Measurements from ENCODE around the gene ZNF488. TPM values are rescaled to one million over a fixed set of nuclear protein-coding genes. Genes with fewer than 3 reads are reported as not detected.

ZNF488 gene
- total RNA-seq, 2 experiments from 2014 or later: 0.70 to 0.75 TPM

DNA sequence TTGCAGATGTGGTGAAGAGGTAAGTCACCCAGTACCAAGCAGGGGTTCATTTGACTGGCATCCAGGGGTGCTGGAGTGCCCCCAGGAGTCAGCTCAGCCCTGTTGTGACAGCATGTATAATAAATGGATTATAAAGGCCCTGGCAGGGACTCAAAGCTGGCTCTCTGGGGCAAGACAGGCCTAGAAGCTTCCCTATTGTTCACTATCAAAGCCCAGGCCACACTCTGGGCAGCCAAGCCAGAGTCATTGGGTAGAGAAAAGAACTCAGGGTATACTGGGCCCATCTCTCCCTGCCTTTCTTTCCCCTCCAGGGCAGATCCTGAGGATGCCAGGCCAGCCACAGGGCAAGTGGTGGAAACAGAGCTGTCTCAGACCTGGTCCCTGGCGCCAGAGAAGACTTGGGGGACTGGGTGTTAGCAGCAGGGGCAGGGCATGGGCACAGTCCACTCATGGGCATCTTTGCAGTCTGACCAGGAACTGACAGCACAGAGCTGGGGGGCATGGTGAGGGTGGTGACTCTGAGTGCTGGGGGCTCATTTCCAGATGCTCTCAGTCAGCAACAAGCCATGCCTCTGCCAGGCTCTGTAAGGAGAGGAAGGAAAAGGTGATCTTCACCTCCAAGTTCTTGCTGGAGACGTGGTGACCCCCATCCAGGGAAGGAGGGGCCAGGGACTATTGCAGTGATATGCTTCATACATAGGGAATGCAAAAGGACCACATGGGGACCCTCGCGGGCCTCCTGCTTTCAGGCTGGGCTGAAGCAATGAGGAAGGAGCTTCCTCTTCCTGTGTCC, 24.3 kb downstream of the ZNF488 start:
- Mint-ChIP-seq H3K4me1 (no peaks in the 10 kb centered on the region), H3K36me3 (ENCODE audit: low read depth) (no peaks in the 10 kb centered on the region), H3K27me3 (peaks cover 2% of the 10 kb centered on the region), H3K9me3 (ENCODE audit: low read depth) (no peaks in the 10 kb centered on the region), H3K4me3 (no peak overlapping the region), H3K27ac (no peak overlapping the region)
- DNase-seq (no peak), ATAC-seq (no peak)
- CTCF ChIA-PET: interaction anchor here (1.0 kb wide), 1 partner anchor 18 kb away, joined by 3 read pairs; no protein-coding TSS in a partner anchor
- POLR2A ChIA-PET: no interaction called here
- intact Hi-C loops (cut with DNase I, micrococcal nuclease): no loop called here

DNA sequence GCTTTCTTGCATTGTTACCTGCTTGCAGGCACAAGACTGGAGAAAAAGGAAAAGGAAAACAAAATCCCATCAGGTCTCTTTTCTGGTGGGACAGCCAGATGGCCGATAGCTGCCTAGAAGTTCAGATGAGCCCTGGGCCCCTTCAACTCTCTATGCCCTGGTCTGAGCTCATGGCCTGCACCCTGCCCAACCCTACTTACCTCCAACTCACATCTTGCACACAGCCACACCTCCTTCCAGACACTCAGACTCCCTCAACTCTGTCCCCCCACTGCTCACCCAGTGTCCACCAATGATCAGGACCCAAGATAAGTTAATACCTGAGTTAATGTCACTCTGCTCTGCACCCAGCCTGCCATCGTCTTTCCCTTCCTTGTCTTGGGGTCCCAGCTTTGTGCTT, 25.0 kb downstream of the ZNF488 start:
- Mint-ChIP-seq H3K36me3 (ENCODE audit: low read depth) (no peaks in the 10 kb centered on the region), H3K9me3 (ENCODE audit: low read depth) (no peaks in the 10 kb centered on the region), H3K27ac (no peak overlapping the region), H3K27me3 (no peaks in the 10 kb centered on the region), H3K4me1 (no peaks in the 10 kb centered on the region), H3K4me3 (no peak overlapping the region)
- intact Hi-C loops (cut with DNase I, micrococcal nuclease): no loop called here
- POLR2A ChIA-PET: no interaction called here
- ATAC-seq: no peak
- CTCF ChIA-PET: interaction anchor here (0.9 to 1.2 kb wide), 2 partner anchors 9 to 19 kb away, joined by 3 read pairs; no protein-coding TSS in a partner anchor
- DNase-seq: no peak

DNA sequence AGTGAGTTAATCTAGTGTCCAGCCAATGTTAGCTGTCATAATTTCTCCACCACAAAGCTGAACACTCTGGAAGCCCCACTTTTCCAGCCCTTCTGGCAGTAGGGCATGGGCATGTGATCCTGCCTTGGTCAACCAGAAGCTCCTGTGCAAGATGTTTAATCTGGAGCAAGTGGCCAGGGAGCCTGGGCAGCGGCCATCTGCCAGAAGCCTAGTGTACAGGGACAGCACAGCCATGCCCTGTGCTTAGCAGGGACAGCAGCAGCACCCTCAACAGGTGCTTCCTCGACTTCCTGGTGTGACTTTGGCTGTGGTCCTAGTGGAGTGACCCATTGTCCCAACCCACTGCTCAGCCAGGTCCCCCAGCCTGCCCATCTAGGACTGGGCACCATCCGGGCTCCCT, 25.6 kb downstream of the ZNF488 start:
- CTCF ChIA-PET: interaction anchor here (0.9 to 1.2 kb wide), 3 partner anchors 9 to 18 kb away, joined by 3 read pairs; no protein-coding TSS in a partner anchor
- H3K4me3 Mint-ChIP-seq: no peak overlapping the region
- H3K36me3 Mint-ChIP-seq (ENCODE audit: low read depth): no peaks in the 10 kb centered on the region
- ATAC-seq: no peak
- no peak overlapping the region for H3K27ac Mint-ChIP-seq
- intact Hi-C loops (cut with DNase I, micrococcal nuclease): no loop called here
- no peaks in the 10 kb centered on the region for H3K4me1 Mint-ChIP-seq
- H3K9me3 Mint-ChIP-seq (ENCODE audit: low read depth): no peaks in the 10 kb centered on the region
- DNase-seq: no peak
- POLR2A ChIA-PET: no interaction called here
- H3K27me3 Mint-ChIP-seq: no peaks in the 10 kb centered on the region

DNA sequence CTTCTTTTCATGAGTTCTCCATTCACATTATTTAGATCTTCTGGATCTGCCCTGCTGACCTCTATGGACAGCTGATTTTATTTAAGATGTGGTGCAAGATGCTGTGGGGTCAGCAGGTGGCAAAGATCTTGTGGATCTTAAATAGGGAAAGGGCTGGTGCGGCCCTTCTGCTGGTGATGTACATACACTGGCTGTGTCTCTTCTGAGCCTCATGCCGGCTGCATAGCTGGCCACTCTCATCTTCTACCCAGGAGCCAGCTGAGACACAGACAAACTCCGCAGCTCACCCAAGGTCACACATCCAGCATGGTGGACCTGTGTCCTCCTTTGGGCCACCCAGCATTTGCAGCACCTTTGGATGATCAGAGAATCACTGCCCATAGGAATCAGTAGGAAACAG, 26.2 kb downstream of the ZNF488 start:
- H3K27me3 Mint-ChIP-seq: no peaks in the 10 kb centered on the region
- no peak for ATAC-seq
- no peaks in the 10 kb centered on the region for H3K9me3 Mint-ChIP-seq (ENCODE audit: low read depth)
- ChIA-PET CTCF (interaction anchor here (0.6 to 1.2 kb wide), 2 partner anchors 17 to 335 kb away, joined by 3 read pairs; no protein-coding TSS in a partner anchor), POLR2A (no interaction called here)
- no peaks in the 10 kb centered on the region for H3K36me3 Mint-ChIP-seq (ENCODE audit: low read depth)
- H3K27ac Mint-ChIP-seq: no peak overlapping the region
- no peaks in the 10 kb centered on the region for H3K4me1 Mint-ChIP-seq
- intact Hi-C loops (cut with DNase I, micrococcal nuclease): no loop called here
- no peak overlapping the region for H3K4me3 Mint-ChIP-seq
- no peak for DNase-seq

DNA sequence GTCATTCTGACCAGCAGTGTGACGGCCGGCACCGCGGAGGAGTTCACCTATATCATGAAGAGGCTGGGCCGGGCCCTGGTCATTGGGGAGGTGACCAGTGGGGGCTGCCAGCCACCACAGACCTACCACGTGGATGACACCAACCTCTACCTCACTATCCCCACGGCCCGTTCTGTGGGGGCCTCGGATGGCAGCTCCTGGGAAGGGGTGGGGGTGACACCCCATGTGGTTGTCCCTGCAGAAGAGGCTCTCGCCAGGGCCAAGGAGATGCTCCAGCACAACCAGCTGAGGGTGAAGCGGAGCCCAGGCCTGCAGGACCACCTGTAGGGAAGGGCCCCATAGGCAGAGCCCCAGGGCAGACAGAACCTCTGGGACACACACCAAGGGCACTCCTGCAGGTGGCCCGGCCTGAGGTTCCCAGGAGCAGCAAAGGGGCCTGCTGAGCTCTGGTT, 26.9 kb downstream of the ZNF488 start:
- ChIA-PET CTCF (interaction anchor here (1.2 kb wide), 1 partner anchor 17 kb away, joined by 3 read pairs; no protein-coding TSS in a partner anchor), POLR2A (no interaction called here)
- Mint-ChIP-seq H3K27ac (no peak overlapping the region), H3K9me3 (ENCODE audit: low read depth) (no peaks in the 10 kb centered on the region), H3K36me3 (ENCODE audit: low read depth) (no peaks in the 10 kb centered on the region), H3K27me3 (no peaks in the 10 kb centered on the region), H3K4me3 (no peak overlapping the region), H3K4me1 (no peaks in the 10 kb centered on the region)
- DNase-seq (no peak), ATAC-seq (no peak)
- intact Hi-C loops (cut with DNase I, micrococcal nuclease): no loop called here

DNA sequence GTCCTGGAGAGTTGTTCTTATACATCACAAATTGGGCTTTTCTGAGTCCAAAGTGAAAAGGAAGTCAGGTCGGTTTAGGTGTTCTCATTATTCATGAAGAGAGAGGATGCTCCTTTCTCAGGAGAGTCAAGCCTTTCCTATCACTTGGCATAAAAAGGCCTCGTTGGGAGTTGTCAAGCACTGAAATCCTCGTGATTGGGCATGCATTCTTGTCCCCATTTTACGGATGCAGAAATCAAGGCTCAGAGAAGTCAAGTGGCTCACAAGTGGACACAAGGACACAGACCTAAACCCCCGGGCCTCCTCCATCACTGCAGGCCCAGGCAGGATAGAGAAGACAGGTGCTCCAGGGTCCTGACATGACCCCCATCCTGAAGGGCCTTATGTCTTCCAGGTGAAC, 27.4 kb downstream of the ZNF488 start:
- intact Hi-C loops (cut with DNase I, micrococcal nuclease): no loop called here
- no peaks in the 10 kb centered on the region for H3K9me3 Mint-ChIP-seq (ENCODE audit: low read depth)
- ChIA-PET CTCF (interaction anchor here (1.0 kb wide), 1 partner anchor 16 kb away, joined by 3 read pairs; no protein-coding TSS in a partner anchor), POLR2A (no interaction called here)
- ATAC-seq (no peak), DNase-seq (no peak)
- H3K36me3 Mint-ChIP-seq (ENCODE audit: low read depth): no peaks in the 10 kb centered on the region
- no peaks in the 10 kb centered on the region for H3K4me1 Mint-ChIP-seq
- no peak overlapping the region for H3K4me3 Mint-ChIP-seq
- no peak overlapping the region for H3K27ac Mint-ChIP-seq
- H3K27me3 Mint-ChIP-seq: no peaks in the 10 kb centered on the region

DNA sequence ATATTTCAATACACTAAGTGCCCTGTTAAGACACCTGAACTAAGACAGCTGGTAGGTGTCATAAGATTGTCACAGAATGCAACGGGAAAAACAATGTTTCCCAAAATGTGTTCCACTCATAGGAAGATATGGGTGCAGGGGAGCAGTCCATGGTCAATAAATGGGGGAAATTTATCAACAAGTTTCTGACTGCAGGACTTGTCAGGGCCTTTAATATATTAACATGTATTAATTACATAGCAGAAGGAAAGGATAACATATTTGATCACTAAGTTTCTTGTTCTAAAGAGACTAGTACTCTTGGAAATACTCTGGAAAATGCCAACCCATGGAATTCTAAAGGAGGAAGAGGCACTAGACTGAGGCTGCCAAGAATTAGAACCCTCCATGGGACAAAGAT, 29.2 kb downstream of the ZNF488 start:
- DNase-seq (no peak), ATAC-seq (no peak)
- ChIA-PET POLR2A (no interaction called here), CTCF (no interaction called here)
- H3K9me3 Mint-ChIP-seq (ENCODE audit: low read depth): no peaks in the 10 kb centered on the region
- intact Hi-C loops (cut with DNase I, micrococcal nuclease): no loop called here
- no peaks in the 10 kb centered on the region for H3K27me3 Mint-ChIP-seq
- no peak overlapping the region for H3K4me3 Mint-ChIP-seq
- H3K36me3 Mint-ChIP-seq (ENCODE audit: low read depth): no peaks in the 10 kb centered on the region
- H3K27ac Mint-ChIP-seq: no peak overlapping the region
- H3K4me1 Mint-ChIP-seq: no peaks in the 10 kb centered on the region

DNA sequence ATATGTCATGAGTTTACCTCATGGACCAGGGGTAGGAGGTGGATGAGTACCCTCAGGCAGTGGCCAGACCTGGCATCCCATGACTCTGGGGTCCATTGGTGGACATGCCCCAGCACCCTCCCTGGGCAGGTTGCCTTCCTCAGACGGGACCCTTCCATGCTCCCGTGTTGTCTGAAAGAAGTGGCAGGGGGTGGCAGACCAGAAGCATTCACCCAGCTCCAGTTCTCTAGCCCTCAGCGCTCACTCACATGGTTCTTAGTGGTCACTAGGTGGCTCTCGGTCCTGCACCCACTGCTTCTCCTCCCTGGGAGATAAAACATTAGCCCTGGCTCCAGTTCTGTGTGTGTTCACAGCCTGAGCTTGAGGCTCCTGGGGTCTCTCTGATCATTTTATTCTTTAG, 29.9 kb downstream of the ZNF488 start:
- ATAC-seq: no peak
- Mint-ChIP-seq H3K27me3 (no peaks in the 10 kb centered on the region), H3K4me3 (no peak overlapping the region), H3K36me3 (ENCODE audit: low read depth) (no peaks in the 10 kb centered on the region), H3K4me1 (no peaks in the 10 kb centered on the region), H3K9me3 (ENCODE audit: low read depth) (no peaks in the 10 kb centered on the region), H3K27ac (no peak overlapping the region)
- ChIA-PET POLR2A (no interaction called here), CTCF (interaction anchor here (1.2 to 1.8 kb wide), 3 partner anchors 8 to 329 kb away, joined by 3 to 8 read pairs (median 5); no protein-coding TSS in a partner anchor)
- intact Hi-C loops (cut with DNase I, micrococcal nuclease): no loop called here
- DNase-seq: no peak

DNA sequence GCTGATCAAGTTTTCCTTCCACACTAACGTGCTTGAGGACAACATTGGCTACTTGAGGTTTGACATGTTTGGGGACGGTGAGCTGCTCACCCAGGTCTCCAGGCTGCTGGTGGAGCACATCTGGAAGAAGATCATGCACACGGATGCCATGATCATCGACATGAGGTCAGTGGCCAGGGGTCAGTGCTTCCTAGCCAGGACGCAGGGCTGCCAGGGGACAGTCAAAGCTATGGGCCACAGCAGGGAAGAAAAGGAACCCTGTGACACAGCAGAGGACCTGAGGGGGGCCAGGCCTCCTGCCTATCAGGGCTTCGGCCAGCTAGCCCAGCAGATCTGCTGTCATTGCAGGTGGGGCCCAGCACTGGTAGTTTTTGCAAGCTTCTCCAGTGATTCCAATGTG, 30.7 kb downstream of the ZNF488 start:
- DNase-seq: no peak
- ChIA-PET POLR2A (no interaction called here), CTCF (interaction anchor here (1.2 to 1.8 kb wide), 3 partner anchors 9 to 328 kb away, joined by 3 to 8 read pairs (median 5); no protein-coding TSS in a partner anchor)
- no peak overlapping the region for H3K4me3 Mint-ChIP-seq
- H3K4me1 Mint-ChIP-seq: no peaks in the 10 kb centered on the region
- H3K36me3 Mint-ChIP-seq (ENCODE audit: low read depth): no peaks in the 10 kb centered on the region
- no peak overlapping the region for H3K27ac Mint-ChIP-seq
- H3K9me3 Mint-ChIP-seq (ENCODE audit: low read depth): no peaks in the 10 kb centered on the region
- H3K27me3 Mint-ChIP-seq: no peaks in the 10 kb centered on the region
- no peak for ATAC-seq
- intact Hi-C loops (cut with DNase I, micrococcal nuclease): no loop called here

DNA sequence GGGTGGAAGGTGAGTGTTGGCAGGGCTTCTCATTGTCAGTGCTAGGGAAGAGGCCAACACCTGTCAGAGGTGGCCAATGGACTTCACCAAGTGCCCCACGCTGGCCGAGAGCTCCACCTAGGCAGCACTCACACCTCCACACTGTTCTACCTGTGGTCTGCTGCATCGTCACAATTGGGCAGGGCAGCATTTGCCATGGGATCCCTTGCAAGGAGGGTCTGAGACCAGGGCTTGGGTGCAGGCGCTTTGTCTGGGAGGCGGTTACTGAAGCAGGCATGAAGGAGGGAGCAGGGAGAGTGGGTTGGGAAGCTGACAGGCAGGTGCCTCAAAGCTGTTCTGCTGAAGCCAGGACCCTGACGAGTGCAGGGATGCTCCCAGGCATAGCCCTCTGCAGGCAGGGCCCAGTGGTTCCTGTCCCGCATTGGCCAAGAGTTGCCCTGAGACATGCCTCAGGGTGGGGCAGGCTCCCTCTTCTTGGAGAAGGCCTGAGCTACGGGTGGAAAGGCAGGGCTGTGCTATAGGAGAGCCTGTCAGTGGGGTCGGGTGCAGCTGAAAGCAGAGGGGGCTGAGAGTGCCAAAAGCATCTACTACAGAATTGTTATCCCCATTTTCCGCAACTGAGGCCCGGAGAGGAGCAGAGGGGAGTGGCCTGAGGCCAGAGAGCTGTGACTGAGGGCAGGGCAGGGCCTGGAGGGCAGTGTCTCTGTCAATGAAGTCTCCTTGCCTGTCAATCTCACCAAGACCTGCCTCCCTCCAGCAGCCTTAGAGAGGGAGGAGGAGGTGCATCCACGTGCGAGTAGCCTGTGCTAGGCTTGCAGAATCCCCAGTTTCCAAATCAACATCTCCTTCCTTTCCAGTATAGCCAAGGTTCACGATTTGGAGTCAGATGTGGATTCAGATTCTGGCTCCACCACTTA, 31.9 kb downstream of the ZNF488 start:
- no peak overlapping the region for H3K27ac Mint-ChIP-seq
- no peaks in the 10 kb centered on the region for H3K27me3 Mint-ChIP-seq
- H3K9me3 Mint-ChIP-seq (ENCODE audit: low read depth): no peaks in the 10 kb centered on the region
- DNase-seq (no peak), ATAC-seq (no peak)
- no peak overlapping the region for H3K4me3 Mint-ChIP-seq
- H3K4me1 Mint-ChIP-seq: no peaks in the 10 kb centered on the region
- ChIA-PET POLR2A (no interaction called here), CTCF (interaction anchor here (0.6 to 1.8 kb wide), 3 partner anchors 11 to 327 kb away, joined by 4 to 8 read pairs (median 5); no protein-coding TSS in a partner anchor)
- intact Hi-C loops (cut with DNase I, micrococcal nuclease): no loop called here
- no peaks in the 10 kb centered on the region for H3K36me3 Mint-ChIP-seq (ENCODE audit: low read depth)

DNA sequence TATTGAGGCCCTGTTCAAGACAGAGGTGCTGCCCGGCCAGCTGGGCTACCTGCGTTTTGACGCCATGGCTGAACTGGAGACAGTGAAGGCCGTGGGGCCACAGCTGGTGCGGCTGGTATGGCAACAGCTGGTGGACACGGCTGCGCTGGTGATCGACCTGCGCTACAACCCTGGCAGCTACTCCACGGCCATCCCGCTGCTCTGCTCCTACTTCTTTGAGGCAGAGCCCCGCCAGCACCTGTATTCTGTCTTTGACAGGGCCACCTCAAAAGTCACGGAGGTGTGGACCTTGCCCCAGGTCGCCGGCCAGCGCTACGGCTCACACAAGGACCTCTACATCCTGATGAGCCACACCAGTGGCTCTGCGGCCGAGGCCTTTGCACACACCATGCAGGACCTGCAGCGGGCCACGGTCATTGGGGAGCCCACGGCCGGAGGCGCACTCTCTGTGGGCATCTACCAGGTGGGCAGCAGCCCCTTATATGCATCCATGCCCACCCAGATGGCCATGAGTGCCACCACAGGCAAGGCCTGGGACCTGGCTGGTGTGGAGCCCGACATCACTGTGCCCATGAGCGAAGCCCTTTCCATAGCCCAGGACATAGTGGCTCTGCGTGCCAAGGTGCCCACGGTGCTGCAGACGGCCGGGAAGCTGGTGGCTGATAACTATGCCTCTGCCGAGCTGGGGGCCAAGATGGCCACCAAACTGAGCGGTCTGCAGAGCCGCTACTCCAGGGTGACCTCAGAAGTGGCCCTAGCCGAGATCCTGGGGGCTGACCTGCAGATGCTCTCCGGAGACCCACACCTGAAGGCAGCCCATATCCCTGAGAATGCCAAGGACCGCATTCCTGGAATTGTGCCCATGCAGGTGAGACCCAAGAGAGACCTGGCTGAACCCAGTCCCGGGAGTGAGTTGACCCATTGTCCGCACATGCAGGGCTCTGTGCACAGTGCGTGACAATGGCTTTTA, 33.1 kb downstream of the ZNF488 start:
- no peaks in the 10 kb centered on the region for H3K36me3 Mint-ChIP-seq (ENCODE audit: low read depth)
- H3K27ac Mint-ChIP-seq: no peak overlapping the region
- no peaks in the 10 kb centered on the region for H3K27me3 Mint-ChIP-seq
- POLR2A ChIA-PET: no interaction called here
- CTCF ChIA-PET: no interaction called here
- H3K4me1 Mint-ChIP-seq: no peaks in the 10 kb centered on the region
- DNase-seq (no peak), ATAC-seq (no peak)
- H3K9me3 Mint-ChIP-seq (ENCODE audit: low read depth): no peaks in the 10 kb centered on the region
- intact Hi-C loops (cut with DNase I, micrococcal nuclease): no loop called here
- H3K4me3 Mint-ChIP-seq: no peak overlapping the region
